WTC11 (cell line): ENCODE measurements around the gene LYST. TPM values are rescaled to one million over a fixed set of nuclear protein-coding genes. Genes with fewer than 3 reads are reported as not detected.

Experiments
- ATAC-seq: fragments of 200-7000 bp; cut with Tn5 transposase; 2 replicates; pipeline ENCODE4 v1.10.0; 2021; ENCODE audit warnings: mild to moderate bottlenecking, moderate library complexity
- CTCF ChIA-PET: fragments of 300-600 bp; sonication (Branson Sonifier 250); formaldehyde crosslinking; loops from one replicate; lab custom pipeline; 2021; ENCODE audit warnings: antibody characterized with exemption; lab: Charles Lee
- POLR2A ChIA-PET: fragments of 350-600 bp; sonication (Branson Sonifier 250); formaldehyde crosslinking; loops from one replicate; lab custom pipeline; 2021; ENCODE audit warnings: antibody characterized with exemption; lab: Charles Lee
- DNase-seq: peaks from one replicate; pipeline ENCODE4 v3.0.0; 2021; ENCODE audit warnings: low spot score
- H3K27ac Mint-ChIP-seq: 2 replicates; pipeline ENCODE4 v1.8.0; 2021; ENCODE audit warnings: mixed read lengths
- H3K27me3 Mint-ChIP-seq: 2 replicates; pipeline ENCODE4 v1.8.0; 2021; ENCODE audit warnings: low read depth, mild to moderate bottlenecking, moderate library complexity, mixed read lengths
- H3K36me3 Mint-ChIP-seq: 2 replicates; pipeline ENCODE4 v1.8.0; 2021; ENCODE audit warnings: mixed read lengths
- H3K4me1 Mint-ChIP-seq: 2 replicates; pipeline ENCODE4 v1.8.0; 2022; ENCODE audit warnings: mixed read lengths
- H3K4me3 Mint-ChIP-seq: 2 replicates; pipeline ENCODE4 v1.8.0; 2021; ENCODE audit warnings: mild to moderate bottlenecking, moderate library complexity, mixed read lengths
- H3K9me3 Mint-ChIP-seq: 2 replicates; pipeline ENCODE4 v1.8.0; 2021; ENCODE audit warnings: mixed read lengths
- AR ChIP-seq: fragments of 250-450 bp; sonication (Bioruptor Pico); IDR thresholded peaks from 2 replicates; pipeline ENCODE4 v1.9.0; 2021; ENCODE audit warnings: mild to moderate bottlenecking
- CTCF ChIP-seq: fragments of 200-600 bp; IDR thresholded peaks from 2 replicates; pipeline ENCODE4 v1.8.0; 2022; ENCODE audit warnings: antibody characterized with exemption
- E2F1 ChIP-seq: sonication (generic); formaldehyde crosslinking; IDR thresholded peaks from 2 replicates; pipeline ENCODE4 v1.8.0; 2022; ENCODE audit warnings: mild to moderate bottlenecking, missing genetic modification reagents
- ESRRA ChIP-seq: sonication (generic); formaldehyde crosslinking; IDR thresholded peaks from 2 replicates; pipeline ENCODE4 v1.8.1; 2022; ENCODE audit warnings: mild to moderate bottlenecking, missing genetic modification reagents, borderline replicate concordance
- FOXP1 ChIP-seq: sonication (generic); formaldehyde crosslinking; IDR thresholded peaks from 2 replicates; pipeline ENCODE4 v1.8.0; 2022; ENCODE audit warnings: missing genetic modification reagents, mild to moderate bottlenecking, moderate library complexity, borderline replicate concordance
- GRHL2 ChIP-seq: fragments of 250-450 bp; sonication (Bioruptor Pico); IDR thresholded peaks from 2 replicates; pipeline ENCODE4 v1.8.0; 2022; ENCODE audit warnings: mild to moderate bottlenecking, moderate library complexity; ENCODE audit not compliant: insufficient replicate concordance, severe bottlenecking
- HMGA2 ChIP-seq: fragments of 250-450 bp; sonication (Bioruptor Pico); IDR thresholded peaks from 2 replicates; pipeline ENCODE4 v1.4.0; 2021; ENCODE audit warnings: mild to moderate bottlenecking, moderate library complexity
- IRF2 ChIP-seq: sonication (generic); formaldehyde crosslinking; IDR thresholded peaks from 2 replicates; pipeline ENCODE4 v1.8.0; 2022; ENCODE audit warnings: low read depth, missing genetic modification reagents, borderline replicate concordance
- NFATC4 ChIP-seq: fragments of 250-450 bp; sonication (Bioruptor Pico); IDR thresholded peaks from 2 replicates; pipeline ENCODE4 v1.9.0; 2021; ENCODE audit warnings: mild to moderate bottlenecking
- NFE2L1 ChIP-seq: sonication (generic); formaldehyde crosslinking; IDR thresholded peaks from 2 replicates; pipeline ENCODE4 v1.8.1; 2023; ENCODE audit warnings: missing genetic modification reagents
- NR2C2 ChIP-seq: sonication (generic); formaldehyde crosslinking; IDR thresholded peaks from 2 replicates; pipeline ENCODE4 v1.8.0; 2022; ENCODE audit warnings: mild to moderate bottlenecking, missing genetic modification reagents
- NR3C1 ChIP-seq: sonication (generic); formaldehyde crosslinking; conservative IDR thresholded peaks from 2 replicates; pipeline ENCODE4 v1.8.1; 2023; ENCODE audit warnings: low read depth, mild to moderate bottlenecking, missing genetic modification reagents
- PREB ChIP-seq: sonication (generic); formaldehyde crosslinking; IDR thresholded peaks from 2 replicates; pipeline ENCODE4 v1.8.1; 2022; ENCODE audit warnings: mild to moderate bottlenecking, missing genetic modification reagents, moderate library complexity, borderline replicate concordance
- SOX15 ChIP-seq: fragments of 250-450 bp; sonication (Bioruptor Pico); IDR thresholded peaks from 2 replicates; pipeline ENCODE4 v1.9.0; 2021; ENCODE audit warnings: mild to moderate bottlenecking
- USF1 ChIP-seq: sonication (generic); formaldehyde crosslinking; IDR thresholded peaks from 2 replicates; pipeline ENCODE4 v1.8.0; 2022; ENCODE audit warnings: mild to moderate bottlenecking, missing genetic modification reagents
- USF2 ChIP-seq: sonication (generic); formaldehyde crosslinking; IDR thresholded peaks from 2 replicates; pipeline ENCODE4 v1.8.1; 2023; ENCODE audit warnings: mild to moderate bottlenecking, missing genetic modification reagents, moderate library complexity
- ZNF281 ChIP-seq: sonication (generic); formaldehyde crosslinking; IDR thresholded peaks from 2 replicates; pipeline ENCODE4 v1.8.0; 2023; ENCODE audit warnings: mild to moderate bottlenecking, missing genetic modification reagents
- ZSCAN18 ChIP-seq: fragments of 250-450 bp; sonication (Bioruptor Pico); IDR thresholded peaks from 2 replicates; pipeline ENCODE4 v2.1.2; 2022; ENCODE audit warnings: mild to moderate bottlenecking, moderate library complexity
- total RNA-seq: library from RNA; stranded (reverse); gene quantifications from 3 replicates; pipeline ENCODE4 v1.2.3, GENCODE V29; 2021

The LYST gene
- total RNA-seq, 1 experiment from 2014 or later: 0.59 TPM

GRCh38 chr1:235852887-235853286, 13.8 kb downstream of the LYST start:
- CTCF ChIA-PET: interaction anchor here (0.5 to 1.7 kb wide), 2 partner anchors 93 to 119 kb away, joined by 3 to 11 read pairs; no protein-coding TSS in a partner anchor
- H3K4me3 Mint-ChIP-seq: no peak overlapping the region
- no peaks in the 10 kb centered on the region for H3K4me1 Mint-ChIP-seq
- H3K27me3 Mint-ChIP-seq: no peaks in the 10 kb centered on the region; the same call in 1 of the 2 replicates
- TF ChIP-seq USF1 (CRISPR knock-in tag) (no peak), HMGA2 (no peak), PREB (CRISPR knock-in tag) (no peak), NFATC4 (CRISPR knock-in tag) (no peak), GRHL2 (CRISPR knock-in tag) (no peak), ZSCAN18 (CRISPR knock-in tag) (no peak), AR (no peak), FOXP1 (CRISPR knock-in tag) (no peak), NR2C2 (CRISPR knock-in tag) (no peak), E2F1 (CRISPR knock-in tag) (no peak), NFE2L1 (CRISPR knock-in tag) (no peak), ESRRA (no peak), USF2 (CRISPR knock-in tag) (no peak), NR3C1 (CRISPR knock-in tag) (no peak), SOX15 (CRISPR knock-in tag) (no peak), ZNF281 (CRISPR knock-in tag) (no peak), IRF2 (CRISPR knock-in tag) (no peak), CTCF (no peak)
- H3K36me3 Mint-ChIP-seq: no peaks in the 10 kb centered on the region
- no peaks in the 10 kb centered on the region for H3K9me3 Mint-ChIP-seq
- ATAC-seq (no peak), DNase-seq (no peak)
- POLR2A ChIA-PET: no interaction called here
- no peak overlapping the region for H3K27ac Mint-ChIP-seq
